Retinal pigment epithelial cell (primary cell): Measurements from ENCODE around the gene MKX.

Source experiments
- DNase-seq: peaks from one replicate; pipeline ENCODE4 v3.0.0-alpha.2; 2010; ENCODE audit warnings: low read depth
- H3K4me3 ChIP-seq: 2 replicates; pipeline ENCODE4 v1.5.1; 2011; ENCODE audit warnings: mild to moderate bottlenecking, low read length, control low read depth, moderate library complexity
- TF ChIP-seq, protein P1 (sequence below): conservative IDR thresholded peaks from 2 replicates; pipeline ENCODE4 v1.5.1; 2011; ENCODE audit warnings: low read depth, low read length, control low read depth, inconsistent platforms

The MKX gene

DNA sequence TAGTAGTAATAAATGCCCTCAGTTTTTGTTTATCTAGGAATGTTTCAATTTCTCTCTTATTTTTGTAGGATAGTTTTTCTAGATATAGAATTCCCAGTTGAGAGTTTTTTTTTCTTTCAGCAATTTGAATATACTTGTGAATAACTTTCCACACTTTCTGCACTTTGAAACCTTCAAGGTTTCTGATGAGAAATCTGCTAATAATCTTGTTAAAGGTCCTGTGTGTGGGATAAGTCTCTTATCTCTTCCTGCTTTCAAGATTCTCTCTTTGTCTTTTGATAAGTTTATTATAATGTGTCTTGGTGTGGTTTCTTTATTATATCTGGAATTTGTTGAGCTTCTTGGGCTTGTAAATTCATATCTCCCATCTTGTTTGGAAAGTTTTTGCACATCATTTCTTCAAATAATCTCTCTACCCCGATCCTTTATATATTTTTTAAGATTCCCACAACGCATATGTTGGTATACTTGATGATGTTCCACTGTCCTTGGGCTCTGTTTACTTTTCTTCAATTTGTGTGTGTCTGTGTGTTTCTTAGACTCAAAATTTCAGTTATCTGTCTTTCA lies 103.5 kb downstream of the MKX start:
- TF ChIP-seq, protein P1, sequence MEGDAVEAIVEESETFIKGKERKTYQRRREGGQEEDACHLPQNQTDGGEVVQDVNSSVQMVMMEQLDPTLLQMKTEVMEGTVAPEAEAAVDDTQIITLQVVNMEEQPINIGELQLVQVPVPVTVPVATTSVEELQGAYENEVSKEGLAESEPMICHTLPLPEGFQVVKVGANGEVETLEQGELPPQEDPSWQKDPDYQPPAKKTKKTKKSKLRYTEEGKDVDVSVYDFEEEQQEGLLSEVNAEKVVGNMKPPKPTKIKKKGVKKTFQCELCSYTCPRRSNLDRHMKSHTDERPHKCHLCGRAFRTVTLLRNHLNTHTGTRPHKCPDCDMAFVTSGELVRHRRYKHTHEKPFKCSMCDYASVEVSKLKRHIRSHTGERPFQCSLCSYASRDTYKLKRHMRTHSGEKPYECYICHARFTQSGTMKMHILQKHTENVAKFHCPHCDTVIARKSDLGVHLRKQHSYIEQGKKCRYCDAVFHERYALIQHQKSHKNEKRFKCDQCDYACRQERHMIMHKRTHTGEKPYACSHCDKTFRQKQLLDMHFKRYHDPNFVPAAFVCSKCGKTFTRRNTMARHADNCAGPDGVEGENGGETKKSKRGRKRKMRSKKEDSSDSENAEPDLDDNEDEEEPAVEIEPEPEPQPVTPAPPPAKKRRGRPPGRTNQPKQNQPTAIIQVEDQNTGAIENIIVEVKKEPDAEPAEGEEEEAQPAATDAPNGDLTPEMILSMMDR, result no peak
- no peak for DNase-seq
- H3K4me3 ChIP-seq, result no peak overlapping the region

DNA sequence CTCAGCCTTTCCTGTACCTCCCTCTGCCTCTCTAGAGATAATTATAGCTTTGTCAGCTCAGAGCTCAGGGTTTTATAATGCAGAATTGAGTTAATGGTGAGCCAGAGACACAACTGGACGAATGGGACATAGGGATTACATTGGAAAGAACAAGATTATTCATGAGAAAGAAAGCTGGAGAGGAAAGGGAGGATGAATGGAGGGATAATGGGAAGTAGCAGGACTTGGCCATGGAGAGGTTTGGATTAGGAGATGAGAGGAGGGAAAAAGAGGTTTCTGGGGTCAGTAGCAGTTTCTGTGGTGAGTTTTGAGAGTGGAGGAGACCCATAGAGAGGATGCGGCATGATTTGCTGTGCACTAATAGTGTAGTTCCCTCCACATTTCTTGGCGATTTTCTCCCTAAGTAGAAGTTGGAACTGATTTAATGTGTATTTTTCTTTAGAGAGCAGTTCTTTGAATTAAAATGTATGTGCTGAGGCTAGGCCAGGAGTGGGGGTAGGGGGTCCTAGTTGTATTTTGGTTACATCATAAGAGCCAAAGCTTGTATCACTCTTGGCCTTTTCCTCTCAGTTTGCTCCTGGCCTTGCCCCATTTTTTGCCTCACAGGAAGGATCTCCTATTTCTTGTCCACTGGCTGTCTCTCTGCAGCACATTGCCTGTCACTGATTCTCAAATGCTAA lies 107.4 kb downstream of the MKX start:
- TF ChIP-seq, protein P1, result no peak
- H3K4me3 ChIP-seq, result no peak overlapping the region
- no peak for DNase-seq

DNA sequence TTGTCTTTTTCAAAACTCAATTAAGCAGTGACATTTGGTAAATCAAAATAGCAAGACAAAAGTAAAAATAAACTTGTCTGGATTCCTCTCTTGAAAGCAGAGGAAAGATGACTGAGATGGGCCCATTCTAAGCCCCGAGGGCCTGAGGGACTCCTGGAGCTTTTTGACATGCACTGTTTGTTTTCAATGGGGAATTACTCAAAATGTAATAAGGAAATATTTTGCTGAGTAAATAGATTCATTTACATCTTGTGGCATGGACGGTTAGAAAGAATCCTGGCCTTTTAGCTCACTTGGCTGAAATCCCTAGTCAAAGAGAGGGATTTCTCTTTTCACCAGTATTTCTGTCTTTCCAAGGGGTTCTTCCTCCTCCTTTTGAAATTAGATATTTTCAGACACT lies 108.0 kb downstream of the MKX start:
- no peak overlapping the region for H3K4me3 ChIP-seq
- TF ChIP-seq, protein P1, result no peak
- DNase-seq, result no peak

DNA sequence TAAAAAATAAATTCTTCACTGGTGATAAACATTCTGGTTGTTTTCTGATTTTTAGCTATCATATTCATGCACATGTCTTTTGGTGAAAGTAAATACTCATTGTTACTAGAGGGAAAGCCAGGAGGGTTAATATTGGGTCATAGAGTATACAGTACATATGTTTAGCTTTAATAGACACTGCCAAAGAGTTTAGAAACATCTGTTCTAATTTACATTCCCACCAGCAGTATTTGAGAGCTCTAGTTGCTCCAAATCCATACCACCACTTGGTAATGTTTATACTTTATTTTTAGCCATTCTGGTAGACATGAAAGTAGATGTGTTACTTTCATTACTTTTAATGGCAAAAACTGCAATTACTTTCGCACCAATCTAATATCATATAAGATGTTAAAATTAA lies 108.8 kb downstream of the MKX start:
- DNase-seq, result no peak
- TF ChIP-seq, protein P1, result no peak
- H3K4me3 ChIP-seq, result no peak overlapping the region

DNA sequence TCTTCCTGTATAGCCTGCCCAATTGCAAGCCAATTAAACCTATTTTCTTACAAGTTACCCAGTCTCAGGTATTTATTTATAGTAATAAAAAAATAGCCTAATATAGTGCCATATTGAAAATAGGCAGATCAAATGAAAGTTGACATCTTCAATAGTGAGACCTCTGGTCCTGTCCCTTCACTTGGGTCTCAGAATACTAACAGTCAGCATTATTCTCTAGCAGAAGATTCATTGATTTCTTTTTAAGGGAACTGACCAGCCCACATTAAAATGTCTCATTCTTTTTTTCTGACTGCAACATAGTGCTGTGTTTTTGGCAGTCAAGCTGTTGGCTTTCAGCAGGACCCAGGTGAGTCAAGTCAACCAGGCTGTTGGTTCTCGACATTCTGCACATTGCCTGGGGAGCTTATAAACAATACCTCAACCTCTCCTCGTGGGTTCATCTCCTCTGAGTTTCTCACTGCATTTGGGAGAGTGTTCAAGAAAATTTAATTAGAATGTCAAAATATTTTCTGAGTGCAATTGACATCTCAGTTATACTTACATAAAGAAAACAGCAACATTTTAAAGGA lies 109.8 kb downstream of the MKX start:
- H3K4me3 ChIP-seq, result no peak overlapping the region
- no peak for DNase-seq
- TF ChIP-seq, protein P1, result no peak

DNA sequence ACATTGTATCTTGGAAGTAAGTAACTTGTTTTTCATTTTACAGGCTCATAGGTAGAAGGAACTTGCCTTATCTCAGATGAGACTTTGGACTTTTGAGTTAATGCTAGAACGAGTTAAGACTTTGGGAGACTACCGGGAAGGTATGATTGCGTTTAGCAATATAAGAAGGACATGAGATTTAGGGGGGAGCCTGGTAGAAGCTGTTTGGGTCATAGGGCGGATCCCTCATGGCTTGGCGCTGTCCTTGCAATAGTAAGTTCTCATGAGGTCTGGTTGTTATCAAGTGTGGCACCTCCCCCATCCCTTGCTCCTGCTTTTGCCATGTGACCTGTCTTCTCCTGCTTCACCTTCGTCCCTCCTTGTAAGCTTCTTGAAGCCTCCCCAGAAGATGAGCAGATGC lies 110.3 kb downstream of the MKX start:
- no peak overlapping the region for H3K4me3 ChIP-seq
- DNase-seq, result no peak
- TF ChIP-seq, protein P1, result no peak

DNA sequence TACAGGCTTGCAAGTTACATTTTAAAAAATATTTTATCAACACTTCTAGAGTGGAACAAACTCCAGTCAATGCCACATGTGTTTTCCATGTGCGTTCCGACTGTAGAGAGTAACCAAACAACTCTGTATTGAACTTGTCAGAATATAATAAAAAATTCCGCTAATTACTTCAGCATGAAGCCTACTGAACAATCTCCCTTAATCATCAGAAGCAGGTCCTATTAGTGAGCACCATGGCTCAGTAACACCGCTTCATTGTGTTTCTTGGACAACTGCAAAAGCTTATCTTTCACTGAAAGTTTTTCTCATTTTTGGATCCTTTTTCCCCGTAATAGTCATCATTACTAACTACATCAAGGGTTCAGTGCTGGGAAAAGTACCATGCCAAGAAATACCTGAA lies 117.0 kb downstream of the MKX start:
- TF ChIP-seq, protein P1, result no peak
- no peak overlapping the region for H3K4me3 ChIP-seq
- no peak for DNase-seq
